PC-9 (cell line): Measurements from ENCODE around the gene MYL7. TPM values are rescaled to one million over a fixed set of nuclear protein-coding genes. Genes with fewer than 3 reads are reported as not detected.

Experiments used
- BruUV-seq: library from RNA; stranded (reverse); fragments of 400-500 nt; replicated peaks from 2 replicates; lab custom pipeline; 2021; lab: Mats Ljungman, UMichigan
- CTCF ChIA-PET: fragments of 300-600 bp; sonication (Branson Sonifier 250); formaldehyde crosslinking; loops from one replicate; lab custom pipeline; 2022; ENCODE audit warnings: antibody characterized with exemption; lab: Charles Lee
- POLR2A ChIA-PET: fragments of 300-600 bp; sonication (Branson Sonifier 250); formaldehyde crosslinking; loops from one replicate; lab custom pipeline; 2022; ENCODE audit warnings: antibody characterized with exemption; ENCODE audit not compliant: unreplicated experiment; lab: Charles Lee
- DNase-seq, 2 experiments: peaks; one replicate each; pipeline versions ENCODE4 v3.0.0 to v3.0.0-alpha.2; 2015 to 2022; ENCODE audit warnings: mixed read lengths in 1 of 2
- H2AFZ ChIP-seq: fragments of 200-600 bp; sonication (generic); 2 replicates; pipeline ENCODE4 v1.8.1; 2017; ENCODE audit warnings: antibody characterized with exemption
- H3F3A ChIP-seq: fragments of 200-600 bp; sonication (generic); 2 replicates; pipeline ENCODE4 v1.8.1; 2017; ENCODE audit warnings: antibody characterized with exemption, mild to moderate bottlenecking, low read depth; ENCODE audit not compliant: insufficient read depth
- H3K27ac ChIP-seq: fragments of 200-600 bp; sonication (generic); 2 replicates; pipeline ENCODE4 v1.6.1; 2016; ENCODE audit warnings: mixed run types
- H3K27me3 ChIP-seq: fragments of 200-600 bp; sonication (generic); 2 replicates; pipeline ENCODE4 v1.6.1; 2016; ENCODE audit warnings: low read depth, mixed run types; ENCODE audit not compliant: insufficient read depth
- H3K36me3 ChIP-seq: fragments of 200-600 bp; sonication (generic); 2 replicates; pipeline ENCODE4 v1.6.1; 2016; ENCODE audit warnings: low read depth, mixed run types
- H3K4me1 ChIP-seq: fragments of 200-600 bp; sonication (generic); replicated peaks from 2 replicates; pipeline ENCODE4 v1.6.1; 2016; ENCODE audit warnings: mixed run types; ENCODE audit not compliant: insufficient read depth
- H3K4me2 ChIP-seq: fragments of 200-600 bp; sonication (generic); 2 replicates; pipeline ENCODE4 v1.6.1; 2017; ENCODE audit warnings: mixed run types
- H3K4me3 ChIP-seq: fragments of 200-600 bp; sonication (generic); 2 replicates; pipeline ENCODE4 v1.6.1; 2016; ENCODE audit warnings: mixed run types
- H3K79me2 ChIP-seq: fragments of 200-600 bp; sonication (generic); 2 replicates; pipeline ENCODE4 v1.6.1; 2017; ENCODE audit warnings: low read depth, mixed run types
- H3K9me2 ChIP-seq: fragments of 200-600 bp; sonication (generic); 2 replicates; pipeline ENCODE4 v1.8.1; 2017; ENCODE audit warnings: mild to moderate bottlenecking; ENCODE audit not compliant: insufficient read depth
- H3K9me3 ChIP-seq: fragments of 200-600 bp; sonication (generic); 2 replicates; pipeline ENCODE4 v1.8.1; 2016; ENCODE audit warnings: low read depth; ENCODE audit not compliant: insufficient read depth
- H4K20me1 ChIP-seq: fragments of 200-600 bp; sonication (generic); 2 replicates; pipeline ENCODE4 v1.8.1; 2017; ENCODE audit not compliant: insufficient read depth
- EZH2 ChIP-seq: fragments of 200-600 bp; sonication (generic); IDR thresholded peaks from 2 replicates; pipeline ENCODE4 v1.8.0; 2017; ENCODE audit warnings: antibody characterized with exemption, low read depth
- intact Hi-C: fragments of 100-400 bp; cut with micrococcal nuclease; formaldehyde crosslinking; loops from one replicate; pipeline ENCODE4 v1.10.0; 2022; ENCODE audit not compliant: unreplicated experiment
- total RNA-seq: library from RNA; stranded (reverse); gene quantifications from 2 replicates; pipeline ENCODE4 v1.2.3, GENCODE V29; 2021
- TF ChIP-seq, protein P1 (sequence below): fragments of 200-600 bp; sonication (generic); conservative IDR thresholded peaks from 2 replicates; pipeline ENCODE4 v1.6.1; 2017; ENCODE audit warnings: mixed run types, antibody characterized with exemption, mild to moderate bottlenecking, moderate library complexity

Gene MYL7
- total RNA-seq, 1 experiment from 2014 or later = not detected

DNA sequence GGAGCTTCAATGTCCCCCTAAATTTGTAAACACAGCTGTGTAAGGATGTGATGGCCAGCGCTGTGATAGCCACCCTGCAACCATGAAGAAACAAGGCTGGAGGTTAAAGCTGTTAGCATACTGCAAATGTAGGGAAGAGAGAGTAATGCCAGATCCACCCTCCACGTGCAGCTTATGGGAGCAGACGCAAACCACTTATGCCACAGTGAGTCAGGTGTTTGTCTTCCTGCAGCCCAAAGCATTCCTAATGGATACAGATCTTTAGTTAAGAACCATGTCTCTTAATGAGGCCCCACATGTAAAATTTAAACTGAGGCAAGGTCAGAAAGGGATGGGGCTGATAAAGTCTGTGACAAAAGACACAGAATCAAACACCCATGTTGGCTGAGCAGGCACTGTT, 13.6 kb upstream of the MYL7 start:
- Histone ChIP-seq H3K36me3 (no peaks in the 10 kb centered on the region), H3F3A (no peaks in the 10 kb centered on the region), H2AFZ (no peak overlapping the region), H4K20me1 (no peaks in the 10 kb centered on the region), H3K9me3 (no peaks in the 10 kb centered on the region), H3K27me3 (no peaks in the 10 kb centered on the region), H3K4me1 (peaks cover 14% of the 10 kb centered on the region), H3K4me3 (no peak overlapping the region), H3K4me2 (no peak overlapping the region), H3K79me2 (no peaks in the 10 kb centered on the region), H3K9me2 (no peaks in the 10 kb centered on the region), H3K27ac (no peak overlapping the region)
- ChIA-PET POLR2A (interaction anchor here (0.7 kb wide), 1 partner anchor 81 kb away, joined by 4 read pairs; no protein-coding TSS in a partner anchor), CTCF (no interaction called here)
- intact Hi-C loops = no loop called here
- no TSS peak for BruUV-seq
- TF ChIP-seq, protein P1, sequence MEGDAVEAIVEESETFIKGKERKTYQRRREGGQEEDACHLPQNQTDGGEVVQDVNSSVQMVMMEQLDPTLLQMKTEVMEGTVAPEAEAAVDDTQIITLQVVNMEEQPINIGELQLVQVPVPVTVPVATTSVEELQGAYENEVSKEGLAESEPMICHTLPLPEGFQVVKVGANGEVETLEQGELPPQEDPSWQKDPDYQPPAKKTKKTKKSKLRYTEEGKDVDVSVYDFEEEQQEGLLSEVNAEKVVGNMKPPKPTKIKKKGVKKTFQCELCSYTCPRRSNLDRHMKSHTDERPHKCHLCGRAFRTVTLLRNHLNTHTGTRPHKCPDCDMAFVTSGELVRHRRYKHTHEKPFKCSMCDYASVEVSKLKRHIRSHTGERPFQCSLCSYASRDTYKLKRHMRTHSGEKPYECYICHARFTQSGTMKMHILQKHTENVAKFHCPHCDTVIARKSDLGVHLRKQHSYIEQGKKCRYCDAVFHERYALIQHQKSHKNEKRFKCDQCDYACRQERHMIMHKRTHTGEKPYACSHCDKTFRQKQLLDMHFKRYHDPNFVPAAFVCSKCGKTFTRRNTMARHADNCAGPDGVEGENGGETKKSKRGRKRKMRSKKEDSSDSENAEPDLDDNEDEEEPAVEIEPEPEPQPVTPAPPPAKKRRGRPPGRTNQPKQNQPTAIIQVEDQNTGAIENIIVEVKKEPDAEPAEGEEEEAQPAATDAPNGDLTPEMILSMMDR = no peak
- TF ChIP-seq EZH2 = no peak
- DNase-seq = peak in 1 of 2 experiments; percentile 62

- H2AFZ ChIP-seq = no peak overlapping the region
These were observed 12.8 kb upstream of the MYL7 start for GRCh38 chr7:44153948-44154335.

GRCh38 chr7:44152971-44153947, 12.1 kb upstream of the MYL7 start:
- no TSS peak for BruUV-seq

More at GRCh38 chr7:44153948-44154335, 12.8 kb upstream of the MYL7 start:
- no peak overlapping the region for H3K4me3 ChIP-seq
- H3K36me3 ChIP-seq = no peaks in the 10 kb centered on the region
- no peak overlapping the region for H3K27ac ChIP-seq
- H4K20me1 ChIP-seq = no peaks in the 10 kb centered on the region
- CTCF ChIA-PET = no interaction called here
- no peaks in the 10 kb centered on the region for H3K27me3 ChIP-seq
- H3F3A ChIP-seq = no peaks in the 10 kb centered on the region
- intact Hi-C loops = no loop called here
- peaks cover 14% of the 10 kb centered on the region for H3K4me1 ChIP-seq
- BruUV-seq = no TSS peak
- no peak for DNase-seq
- POLR2A ChIA-PET = no interaction called here
- no peaks in the 10 kb centered on the region for H3K9me3 ChIP-seq
- H3K79me2 ChIP-seq = no peaks in the 10 kb centered on the region
- H3K4me2 ChIP-seq = no peak overlapping the region
- no peaks in the 10 kb centered on the region for H3K9me2 ChIP-seq
- TF ChIP-seq EZH2 = no peak
- TF ChIP-seq, protein P1 = no peak

More at GRCh38 chr7:44152971-44153947, 12.1 kb upstream of the MYL7 start:
- peaks cover 14% of the 10 kb centered on the region for H3K4me1 ChIP-seq
- H3F3A ChIP-seq = no peaks in the 10 kb centered on the region
- no peaks in the 10 kb centered on the region for H3K79me2 ChIP-seq
- no peak overlapping the region for H3K4me2 ChIP-seq
- no peaks in the 10 kb centered on the region for H4K20me1 ChIP-seq
- H3K9me2 ChIP-seq = no peaks in the 10 kb centered on the region
- H3K27me3 ChIP-seq = no peaks in the 10 kb centered on the region
- ChIA-PET POLR2A (interaction anchor here (0.6 kb wide), 1 partner anchor 644 kb away, joined by 7 read pairs; no protein-coding TSS in a partner anchor), CTCF (interaction anchor here (1.1 kb wide), 1 partner anchor 30 kb away, joined by 9 read pairs; no protein-coding TSS in a partner anchor)
- no peak for TF ChIP-seq EZH2
- TF ChIP-seq, protein P1 = no peak
- intact Hi-C loops = no loop called here
- no peaks in the 10 kb centered on the region for H3K36me3 ChIP-seq
- no peak for DNase-seq
- H3K4me3 ChIP-seq = no peak overlapping the region
- H2AFZ ChIP-seq = no peak overlapping the region
- no peaks in the 10 kb centered on the region for H3K9me3 ChIP-seq
- H3K27ac ChIP-seq = no peak overlapping the region
